H1 (cell line): Measurements from ENCODE around the gene C8B. TPM values are rescaled to one million over a fixed set of nuclear protein-coding genes. Genes with fewer than 3 reads are reported as not detected.

Experiments
- CTCF ChIA-PET: fragments of 300-600 bp; sonication (Branson Sonifier 250); formaldehyde crosslinking; loops from one replicate; lab custom pipeline; 2021; ENCODE audit not compliant: partially characterized antibody; lab: Charles Lee
- POLR2A ChIA-PET: fragments of 300-600 bp; sonication (Branson Sonifier 250); formaldehyde crosslinking; loops from one replicate; lab custom pipeline; 2021; ENCODE audit warnings: inconsistent platforms; ENCODE audit not compliant: partially characterized antibody; lab: Charles Lee
- DNase-seq, 2 experiments: peaks; one replicate each; pipeline versions ENCODE4 v3.0.0 to v3.0.0-alpha.2; 2010 to 2022; ENCODE audit warnings: low spot score in 2 of 2, low read depth in 1 of 2, mixed read lengths in 1 of 2
- FAIRE-seq: peaks from 2 replicates; lab custom pipeline; 2011; peaks lifted over from hg19 to GRCh38; lab: Jason Lieb, UNC
- H2AFZ ChIP-seq: 2 replicates; pipeline ENCODE4 v1.8.1; 2012; ENCODE audit warnings: low read length, inconsistent platforms
- H2AK5ac ChIP-seq: 2 replicates; pipeline ENCODE4 v1.6.1; 2013; ENCODE audit warnings: low read depth, low read length
- H2BK120ac ChIP-seq: replicated peaks from 2 replicates; pipeline ENCODE3; 2013; ENCODE audit warnings: low read depth, low read length, inconsistent platforms
- H2BK12ac ChIP-seq: 2 replicates; pipeline ENCODE4 v1.6.1; 2013; ENCODE audit warnings: low read depth, low read length
- H2BK15ac ChIP-seq: 2 replicates; pipeline ENCODE4 v1.6.1; 2013; ENCODE audit warnings: low read length
- H2BK20ac ChIP-seq: 2 replicates; pipeline ENCODE4 v1.6.1; 2013; ENCODE audit warnings: low read length
- H2BK5ac ChIP-seq: 2 replicates; pipeline ENCODE4 v1.6.1; 2013; ENCODE audit warnings: low read depth, low read length
- H3K14ac ChIP-seq: 2 replicates; pipeline ENCODE4 v1.6.1; 2013; ENCODE audit warnings: inconsistent platforms; ENCODE audit not compliant: insufficient read length
- H3K18ac ChIP-seq: 2 replicates; pipeline ENCODE4 v1.6.1; 2013; ENCODE audit warnings: low read length; ENCODE audit errors: extremely low read depth
- H3K23ac ChIP-seq: 2 replicates; pipeline ENCODE4 v1.6.1; 2013; ENCODE audit warnings: inconsistent platforms; ENCODE audit not compliant: insufficient read length
- H3K23me2 ChIP-seq: 2 replicates; pipeline ENCODE4 v1.6.1; 2013; ENCODE audit warnings: low read depth, low read length
- H3K27ac ChIP-seq: 2 replicates; pipeline ENCODE4 v1.6.1; 2011; ENCODE audit warnings: low read depth, low read length, inconsistent platforms
- H3K27me3 ChIP-seq, 4 experiments: replicated peaks in 1 of 4; 1 replicate in 1 of 4; 2 replicates in 3 of 4; pipeline versions ENCODE4 v1.6.1 to v1.8.1; 2011 to 2013; ENCODE audit warnings: low read length in 3 of 4, mild to moderate bottlenecking in 3 of 4, inconsistent platforms in 2 of 4, mixed read lengths in 2 of 4, moderate library complexity in 1 of 4; ENCODE audit not compliant: control insufficient read depth in 3 of 4, insufficient read depth in 3 of 4; ENCODE audit errors: extremely low read depth in 1 of 4
- H3K36me3 ChIP-seq, 4 experiments: 2 replicates each; pipeline versions ENCODE4 v1.6.1 to v1.8.1; 2011 to 2013; ENCODE audit warnings: mild to moderate bottlenecking in 4 of 4, low read length in 3 of 4, moderate library complexity in 2 of 4, control low read depth in 1 of 4, inconsistent platforms in 1 of 4; ENCODE audit not compliant: insufficient read depth in 4 of 4, control insufficient read depth in 2 of 4
- H3K4ac ChIP-seq: replicated peaks from 2 replicates; pipeline ENCODE3; 2013; ENCODE audit warnings: low read length, low read depth, mixed read lengths, inconsistent platforms; ENCODE audit not compliant: insufficient read length
- H3K4me1 ChIP-seq, 4 experiments: replicated peaks in 1 of 4; 1 replicate in 1 of 4; 2 replicates in 3 of 4; pipeline versions ENCODE4 v1.6.1 to v1.8.1; 2011 to 2013; ENCODE audit warnings: low read length in 3 of 4, inconsistent platforms in 2 of 4, mixed read lengths in 1 of 4; ENCODE audit not compliant: insufficient read depth in 4 of 4, control insufficient read depth in 3 of 4
- H3K4me2 ChIP-seq, 2 experiments: 2 replicates each; pipeline versions ENCODE4 v1.6.1 to v1.8.1; 2011 to 2013; ENCODE audit warnings: low read depth in 2 of 2, low read length in 2 of 2, control low read depth in 1 of 2, inconsistent platforms in 1 of 2, mild to moderate bottlenecking in 1 of 2; ENCODE audit not compliant: insufficient read depth in 1 of 2
- H3K4me3 ChIP-seq, 4 experiments: fragments of 200-600, 300-600 bp in 1 of 4; sonication (generic), shearing (Covaris generic), sonication (Bioruptor Twin) in 1 of 4; 2 replicates each; pipeline versions ENCODE4 v1.5.1 to v1.8.1; 2011 to 2016; ENCODE audit warnings: low read length in 4 of 4, low read depth in 3 of 4, control low read depth in 2 of 4, inconsistent platforms in 2 of 4, mild to moderate bottlenecking in 2 of 4, mixed read lengths in 1 of 4, moderate library complexity in 1 of 4; ENCODE audit not compliant: insufficient read depth in 2 of 4; ENCODE audit errors: extremely low read depth in 1 of 4
- H3K56ac ChIP-seq: replicated peaks from 2 replicates; pipeline ENCODE3; 2013; ENCODE audit warnings: low read depth, mild to moderate bottlenecking, mixed read lengths, low read length, inconsistent platforms; ENCODE audit not compliant: insufficient read length
- H3K79me1 ChIP-seq: 2 replicates; pipeline ENCODE4 v1.6.1; 2013; ENCODE audit warnings: low read depth, low read length, control low read depth
- H3K79me2 ChIP-seq, 2 experiments: 2 replicates each; pipeline versions ENCODE4 v1.6.1 to v1.8.1; 2012 to 2013; ENCODE audit warnings: low read length in 2 of 2, mild to moderate bottlenecking in 2 of 2, inconsistent platforms in 1 of 2; ENCODE audit not compliant: insufficient read depth in 2 of 2, control insufficient read depth in 1 of 2
- H3K9ac ChIP-seq, 4 experiments: replicated peaks in 1 of 4; 1 replicate in 1 of 4; 2 replicates in 3 of 4; pipeline versions ENCODE4 v1.6.1 to v1.8.1; 2011 to 2013; ENCODE audit warnings: low read depth in 3 of 4, low read length in 3 of 4, control low read depth in 2 of 4, mild to moderate bottlenecking in 2 of 4, moderate library complexity in 2 of 4, inconsistent platforms in 1 of 4; ENCODE audit errors: extremely low read depth in 1 of 4
- H3K9me3 ChIP-seq, 2 experiments: 2 replicates each; pipeline versions ENCODE4 v1.6.1 to v1.8.1; 2012 to 2013; ENCODE audit warnings: mild to moderate bottlenecking in 2 of 2, moderate library complexity in 2 of 2, control low read depth in 1 of 2, inconsistent platforms in 1 of 2, low read depth in 1 of 2, low read length in 1 of 2, mixed read lengths in 1 of 2; ENCODE audit not compliant: insufficient read depth in 2 of 2
- H4K20me1 ChIP-seq, 2 experiments: replicated peaks in 1 of 2; 2 replicates each; pipeline versions ENCODE3 to v1.8.1; 2011 to 2013; ENCODE audit warnings: inconsistent platforms in 2 of 2, low read length in 2 of 2, mild to moderate bottlenecking in 1 of 2; ENCODE audit not compliant: insufficient read depth in 2 of 2, control insufficient read depth in 1 of 2
- H4K5ac ChIP-seq: 2 replicates; pipeline ENCODE4 v1.6.1; 2013; ENCODE audit warnings: low read length, low read depth, mixed read lengths, inconsistent platforms; ENCODE audit not compliant: insufficient read length
- H4K8ac ChIP-seq: 2 replicates; pipeline ENCODE4 v1.8.0; 2013; ENCODE audit warnings: mild to moderate bottlenecking, moderate library complexity, low read length, inconsistent platforms; ENCODE audit not compliant: insufficient read depth; ENCODE audit errors: extremely low read depth
- H4K91ac ChIP-seq: replicated peaks from 2 replicates; pipeline ENCODE3; 2013; ENCODE audit warnings: low read length, mixed read lengths, inconsistent platforms; ENCODE audit not compliant: insufficient read length
- CBX8 ChIP-seq: fragments of 300-800, 300-1000 bp; sonication (generic); IDR thresholded peaks from 2 replicates; pipeline ENCODE4 v1.7.1; 2016; ENCODE audit warnings: low read depth, low read length, borderline replicate concordance
- JUND ChIP-seq: IDR thresholded peaks from 2 replicates; pipeline ENCODE4 v1.6.1; 2011; ENCODE audit warnings: mild to moderate bottlenecking, improper control_type of control experiment, low read length
- KDM1A ChIP-seq: fragments of 200-600, 300-600 bp; sonication (generic); IDR thresholded peaks from 2 replicates; pipeline ENCODE4 v1.7.1; 2016; ENCODE audit warnings: mild to moderate bottlenecking, low read length, borderline replicate concordance
- NANOG ChIP-seq: IDR thresholded peaks from 2 replicates; pipeline ENCODE4 v1.6.1; 2011; ENCODE audit warnings: low read length, low read depth, mild to moderate bottlenecking, inconsistent platforms; ENCODE audit not compliant: insufficient read depth, poor library complexity, severe bottlenecking
- WGBS, 2 experiments: shearing (Covaris generic) in 1 of 2; methylation state at CpG; one replicate each; pipeline versions ENCODE4 v1.1.6 to v1.1.7; 2013 to 2015; ENCODE audit warnings: low lambda C conversion rate in 2 of 2, mixed read lengths in 2 of 2, inconsistent platforms in 1 of 2, low coverage in 1 of 2, missing lambda C conversion rate in 1 of 2; ENCODE audit not compliant: insufficient replicate concordance in 2 of 2, insufficient coverage in 1 of 2, insufficient read length in 1 of 2; ENCODE audit errors: extremely low coverage in 1 of 2, missing lambda C conversion rate in 1 of 2; 5-methylcytosine and 5-hydroxymethylcytosine counted together
- polyA plus RNA-seq, 7 experiments: library from polyadenylated mRNA; depleted of rRNA in 3 of 7; stranded (reverse) in 5 of 7; unstranded in 2 of 7; fragments of >200 nt in 5 of 7; fragments of 200-250 nt in 2 of 7; gene quantifications; 1 replicate in 5 of 7; 2 replicates in 1 of 7; 4 replicates in 1 of 7; pipeline versions ENCODE4 v1.2.1 to v1.2.3, GENCODE V29; 2011 to 2013; ENCODE audit warnings: missing spikeins in 2 of 7, mixed read lengths in 2 of 7
- total RNA-seq: library from RNA; stranded (reverse); fragmentation: NEBNext Ultra II Directional; extraction: Animal tissue kit (Norgen Biotek cat#: 25700); gene quantifications from 2 replicates; pipeline ENCODE4 v1.2.1, GENCODE V29; 2021

The C8B gene
- total and polyA plus RNA-seq, 2 of the 8 experiments (the other 6 are each of a cell fraction or from before 2014, with no cell fraction given): not detected

GRCh38 chr1:56975446-56975845 lies 9.6 kb upstream of the C8B start:
- CTCF ChIA-PET: interaction anchor here (0.5 to 1.5 kb wide), 5 partner anchors 9 to 155 kb away, joined by 3 to 4 read pairs (median 3); no protein-coding TSS in a partner anchor
- no peak overlapping the region for H3K23ac ChIP-seq
- no peak for TF ChIP-seq CBX8
- TF ChIP-seq NANOG: no peak
- TF ChIP-seq JUND: no peak
- TF ChIP-seq KDM1A: no peak

More at GRCh38 chr1:56975446-56975845, 9.6 kb upstream of the C8B start:
- Histone ChIP-seq H3K27ac (no peak overlapping the region), H3K9me3 (no peaks in the 10 kb centered on the region), H3K4me1 (no peaks in the 10 kb centered on the region), H3K79me2 (no peaks in the 10 kb centered on the region), H3K27me3 (no peaks in the 10 kb centered on the region), H3K4ac (no peak overlapping the region), H2BK120ac (no peak overlapping the region), H3K4me2 (no peak overlapping the region), H2AFZ (no peak overlapping the region), H3K79me1 (no peaks in the 10 kb centered on the region), H2BK12ac (no peak overlapping the region), H3K36me3 (no peaks in the 10 kb centered on the region), H4K20me1 (no peaks in the 10 kb centered on the region), H2BK5ac (no peak overlapping the region), H3K4me3 (no peak overlapping the region), H3K56ac (no peak overlapping the region), H2BK20ac (no peak overlapping the region), H3K18ac (no peak overlapping the region), H3K23me2 (no peaks in the 10 kb centered on the region), H2AK5ac (no peak overlapping the region), H4K8ac (no peak overlapping the region), H3K9ac (no peak overlapping the region), H4K91ac (no peak overlapping the region), H3K14ac (no peak overlapping the region), H4K5ac (no peak overlapping the region), H2BK15ac (no peak overlapping the region)
- 84% methylated on average over 4 of the region's 4 CpGs; no CpG with 5 or more reads in 1 of the 2 experiments for WGBS, 2 experiments
- no peak for DNase-seq
- FAIRE-seq: no peak
- POLR2A ChIA-PET: no interaction called here
